PC-9 (cell line): ENCODE measurements around the gene SLC6A20. TPM values are rescaled to one million over a fixed set of nuclear protein-coding genes. Genes with fewer than 3 reads are reported as not detected.

Experiments
- BruUV-seq: library from RNA; stranded (reverse); fragments of 400-500 nt; replicated peaks from 2 replicates; lab custom pipeline; 2021; lab: Mats Ljungman, UMichigan
- CTCF ChIA-PET: fragments of 300-600 bp; sonication (Branson Sonifier 250); formaldehyde crosslinking; loops from one replicate; lab custom pipeline; 2022; ENCODE audit warnings: antibody characterized with exemption; lab: Charles Lee
- POLR2A ChIA-PET: fragments of 300-600 bp; sonication (Branson Sonifier 250); formaldehyde crosslinking; loops from one replicate; lab custom pipeline; 2022; ENCODE audit warnings: antibody characterized with exemption; ENCODE audit not compliant: unreplicated experiment; lab: Charles Lee
- DNase-seq, 2 experiments: peaks; one replicate each; pipeline versions ENCODE4 v3.0.0 to v3.0.0-alpha.2; 2015 to 2022; ENCODE audit warnings: mixed read lengths in 1 of 2
- H2AFZ ChIP-seq: fragments of 200-600 bp; sonication (generic); 2 replicates; pipeline ENCODE4 v1.8.1; 2017; ENCODE audit warnings: antibody characterized with exemption
- H3F3A ChIP-seq: fragments of 200-600 bp; sonication (generic); 2 replicates; pipeline ENCODE4 v1.8.1; 2017; ENCODE audit warnings: antibody characterized with exemption, mild to moderate bottlenecking, low read depth; ENCODE audit not compliant: insufficient read depth
- H3K27ac ChIP-seq: fragments of 200-600 bp; sonication (generic); 2 replicates; pipeline ENCODE4 v1.6.1; 2016; ENCODE audit warnings: mixed run types
- H3K27me3 ChIP-seq: fragments of 200-600 bp; sonication (generic); 2 replicates; pipeline ENCODE4 v1.6.1; 2016; ENCODE audit warnings: low read depth, mixed run types; ENCODE audit not compliant: insufficient read depth
- H3K36me3 ChIP-seq: fragments of 200-600 bp; sonication (generic); 2 replicates; pipeline ENCODE4 v1.6.1; 2016; ENCODE audit warnings: low read depth, mixed run types
- H3K4me1 ChIP-seq: fragments of 200-600 bp; sonication (generic); replicated peaks from 2 replicates; pipeline ENCODE4 v1.6.1; 2016; ENCODE audit warnings: mixed run types; ENCODE audit not compliant: insufficient read depth
- H3K4me2 ChIP-seq: fragments of 200-600 bp; sonication (generic); 2 replicates; pipeline ENCODE4 v1.6.1; 2017; ENCODE audit warnings: mixed run types
- H3K4me3 ChIP-seq: fragments of 200-600 bp; sonication (generic); 2 replicates; pipeline ENCODE4 v1.6.1; 2016; ENCODE audit warnings: mixed run types
- H3K79me2 ChIP-seq: fragments of 200-600 bp; sonication (generic); 2 replicates; pipeline ENCODE4 v1.6.1; 2017; ENCODE audit warnings: low read depth, mixed run types
- H3K9me2 ChIP-seq: fragments of 200-600 bp; sonication (generic); 2 replicates; pipeline ENCODE4 v1.8.1; 2017; ENCODE audit warnings: mild to moderate bottlenecking; ENCODE audit not compliant: insufficient read depth
- H3K9me3 ChIP-seq: fragments of 200-600 bp; sonication (generic); 2 replicates; pipeline ENCODE4 v1.8.1; 2016; ENCODE audit warnings: low read depth; ENCODE audit not compliant: insufficient read depth
- H4K20me1 ChIP-seq: fragments of 200-600 bp; sonication (generic); 2 replicates; pipeline ENCODE4 v1.8.1; 2017; ENCODE audit not compliant: insufficient read depth
- CTCF ChIP-seq: fragments of 200-600 bp; sonication (generic); conservative IDR thresholded peaks from 2 replicates; pipeline ENCODE4 v1.6.1; 2017; ENCODE audit warnings: mixed run types, antibody characterized with exemption, mild to moderate bottlenecking, moderate library complexity
- EZH2 ChIP-seq: fragments of 200-600 bp; sonication (generic); IDR thresholded peaks from 2 replicates; pipeline ENCODE4 v1.8.0; 2017; ENCODE audit warnings: antibody characterized with exemption, low read depth
- intact Hi-C: fragments of 100-400 bp; cut with micrococcal nuclease; formaldehyde crosslinking; loops from one replicate; pipeline ENCODE4 v1.10.0; 2022; ENCODE audit not compliant: unreplicated experiment
- total RNA-seq: library from RNA; stranded (reverse); gene quantifications from 2 replicates; pipeline ENCODE4 v1.2.3, GENCODE V29; 2021

Gene SLC6A20
- total RNA-seq, 1 experiment from 2014 or later = not detected

DNA sequence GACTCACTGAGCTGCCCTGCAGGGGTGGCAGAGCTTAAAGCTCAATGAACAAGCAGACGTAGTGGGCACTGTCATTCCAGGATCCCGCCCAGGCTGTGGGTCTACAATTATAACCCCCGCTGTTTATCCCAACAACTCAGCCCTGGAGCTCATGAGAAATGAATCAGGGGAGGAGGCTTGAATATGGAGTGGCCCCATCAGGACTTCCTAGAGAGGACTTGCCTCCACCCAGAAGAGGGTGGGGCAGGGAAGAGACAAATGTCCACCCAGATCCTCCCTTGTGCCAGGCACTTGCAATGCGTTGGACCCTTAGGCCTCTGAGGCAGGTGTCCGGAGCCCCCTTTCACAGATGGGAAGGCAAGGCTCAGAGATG is 33.0 kb downstream of the SLC6A20 start:
- no peak for DNase-seq
- ChIA-PET POLR2A (no interaction called here), CTCF (no interaction called here)
- H3K4me1 ChIP-seq = no peaks in the 10 kb centered on the region
- H3K9me2 ChIP-seq = no peaks in the 10 kb centered on the region
- no peaks in the 10 kb centered on the region for H3F3A ChIP-seq
- no peak overlapping the region for H3K4me3 ChIP-seq
- no peaks in the 10 kb centered on the region for H3K27me3 ChIP-seq
- no peaks in the 10 kb centered on the region for H4K20me1 ChIP-seq
- no peak overlapping the region for H3K27ac ChIP-seq
- intact Hi-C loops = loop anchor here (5.0 kb wide), 2 partner anchors 54 to 144 kb away; no protein-coding TSS in a partner anchor
- BruUV-seq = no TSS peak
- H3K4me2 ChIP-seq = no peak overlapping the region
- no peaks in the 10 kb centered on the region for H3K9me3 ChIP-seq
- TF ChIP-seq EZH2 (no peak), CTCF (no peak)
- H3K36me3 ChIP-seq = no peaks in the 10 kb centered on the region
- H2AFZ ChIP-seq = no peak overlapping the region
- no peaks in the 10 kb centered on the region for H3K79me2 ChIP-seq

DNA sequence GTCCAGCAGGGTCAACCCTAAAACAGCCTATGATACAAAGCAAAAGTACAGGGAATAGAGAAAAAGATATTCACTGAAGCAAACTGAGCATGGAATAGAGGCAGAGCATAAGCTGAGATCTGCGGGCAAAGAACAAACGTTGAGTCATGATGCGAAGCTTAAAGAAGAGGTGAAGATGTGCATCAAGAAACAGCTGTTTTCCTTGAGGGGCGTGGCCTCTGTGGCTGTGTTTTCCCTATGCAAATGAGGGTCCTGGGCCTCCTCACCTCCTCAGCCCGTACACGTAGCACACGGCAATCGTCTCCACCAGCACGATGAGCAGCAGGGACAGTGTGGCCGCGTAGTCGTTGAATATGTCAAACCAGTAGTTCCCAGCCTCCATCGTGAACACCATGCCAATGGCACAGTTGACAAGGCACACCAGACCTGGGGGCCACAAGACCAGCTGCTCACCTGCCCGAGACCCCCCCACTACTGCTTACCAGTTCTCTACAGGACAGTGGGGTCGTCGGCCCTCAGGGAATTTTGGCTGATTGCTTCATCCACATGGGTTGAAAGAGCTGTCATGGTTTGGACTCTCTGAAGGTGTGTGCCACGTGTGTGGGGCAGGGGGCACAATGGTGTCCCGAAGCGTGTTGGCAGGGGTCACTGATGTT is 33.6 kb downstream of the SLC6A20 start:
- intact Hi-C loops = loop anchor here (5.0 kb wide), 2 partner anchors 55 to 145 kb away; no protein-coding TSS in a partner anchor
- BruUV-seq = no TSS peak
- no peaks in the 10 kb centered on the region for H3K9me2 ChIP-seq

DNA sequence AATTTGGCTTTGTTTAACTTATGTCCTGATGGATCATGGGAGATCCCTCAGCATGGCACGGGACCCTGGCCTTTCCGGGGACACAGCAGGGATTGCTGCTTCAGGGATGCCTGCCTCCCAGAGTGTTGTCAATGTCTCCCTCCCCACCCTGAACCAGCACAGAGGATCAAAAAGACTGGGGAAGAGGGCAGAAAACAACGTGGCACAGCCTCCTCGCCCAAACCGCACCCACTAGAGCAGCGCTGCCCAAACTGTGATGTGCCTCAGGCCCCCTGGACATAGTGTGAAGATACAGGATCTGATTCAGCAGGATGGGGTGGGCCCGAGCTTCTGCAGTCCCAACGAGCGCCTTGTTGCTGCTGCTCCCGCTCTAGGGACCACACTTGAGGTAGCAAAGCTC is 34.5 kb downstream of the SLC6A20 start:
- DNase-seq = no peak
- intact Hi-C loops = loop anchor here (1.0 to 5.0 kb wide), 6 partner anchors 55 to 610 kb away; no protein-coding TSS in a partner anchor
- CTCF ChIA-PET = interaction anchor here (2.0 kb wide), 1 partner anchor 71 kb away, joined by 5 read pairs; no protein-coding TSS in a partner anchor
- H3K36me3 ChIP-seq = no peaks in the 10 kb centered on the region
- POLR2A ChIA-PET = no interaction called here
- H4K20me1 ChIP-seq = no peaks in the 10 kb centered on the region
- H3K9me2 ChIP-seq = no peaks in the 10 kb centered on the region
- no peak overlapping the region for H3K4me2 ChIP-seq
- no peaks in the 10 kb centered on the region for H3K4me1 ChIP-seq
- no TSS peak for BruUV-seq
- no peak overlapping the region for H2AFZ ChIP-seq
- no peaks in the 10 kb centered on the region for H3F3A ChIP-seq
- H3K4me3 ChIP-seq = no peak overlapping the region
- TF ChIP-seq EZH2 (no peak), CTCF (no peak)
- H3K27ac ChIP-seq = no peak overlapping the region
- no peaks in the 10 kb centered on the region for H3K79me2 ChIP-seq
- no peaks in the 10 kb centered on the region for H3K27me3 ChIP-seq
- H3K9me3 ChIP-seq = no peaks in the 10 kb centered on the region

More for the DNA sequence above, 33.6 kb downstream of the SLC6A20 start:
- ChIA-PET CTCF (no interaction called here), POLR2A (no interaction called here)
- H3K79me2 ChIP-seq = no peaks in the 10 kb centered on the region
- no peaks in the 10 kb centered on the region for H3K4me1 ChIP-seq
- DNase-seq = no peak
- H3K4me3 ChIP-seq = no peak overlapping the region
- no peaks in the 10 kb centered on the region for H4K20me1 ChIP-seq
- H3K27ac ChIP-seq = no peak overlapping the region
- H2AFZ ChIP-seq = no peak overlapping the region
- no peaks in the 10 kb centered on the region for H3K36me3 ChIP-seq
- no peaks in the 10 kb centered on the region for H3F3A ChIP-seq
- no peak overlapping the region for H3K4me2 ChIP-seq
- no peaks in the 10 kb centered on the region for H3K27me3 ChIP-seq
- H3K9me3 ChIP-seq = no peaks in the 10 kb centered on the region
- no peak for TF ChIP-seq EZH2
- no peak for TF ChIP-seq CTCF
